HG02970 (cell line): ENCODE data around the gene KICS2.
A peak's percentile ranks its signal among the peaks of the same experiment; 100 is the strongest.
"Not testable (repeated sequence)": the region's sequence is repeated elsewhere in the genome, so short reads cannot be mapped to it uniquely, and the experiment has no call there.

Source experiments
- ATAC-seq: cut with Tn5 transposase; IDR thresholded peaks from one replicate; pipeline ENCODE4 v1.9.1; 2021; ENCODE audit warnings: mild to moderate bottlenecking, moderate library complexity, moderate number of reproducible peaks; ENCODE audit not compliant: unreplicated experiment, low FRiP score

The KICS2 gene

GRCh38 chr12:64218597-64218996 is 3.5 kb downstream of the KICS2 start:
- ATAC-seq = no peak

- not testable (repeated sequence) for ATAC-seq
Observed at GRCh38 chr12:64217643-64218042, 4.5 kb downstream of the KICS2 start.

- ATAC-seq = no peak
Observed at GRCh38 chr12:64216239-64216638, 5.9 kb downstream of the KICS2 start.

GRCh38 chr12:64212119-64212746 is 9.9 kb downstream of the KICS2 start:
- ATAC-seq = no peak

GRCh38 chr12:64207453-64207852 is 14.6 kb downstream of the KICS2 start:
- ATAC-seq = no peak

GRCh38 chr12:64205542-64205941 is 16.6 kb downstream of the KICS2 start:
- ATAC-seq = no peak

GRCh38 chr12:64203775-64204174 is 18.3 kb downstream of the KICS2 start:
- ATAC-seq = no peak

- no peak for ATAC-seq
Observed at GRCh38 chr12:64203036-64203435, 19.1 kb downstream of the KICS2 start.

- not testable (repeated sequence) for ATAC-seq
Observed at GRCh38 chr12:64195841-64196240, 26.3 kb downstream of the KICS2 start.

- ATAC-seq = no peak
Observed at GRCh38 chr12:64194333-64195149, 27.6 kb downstream of the KICS2 start.

GRCh38 chr12:64193931-64194330 is 28.2 kb downstream of the KICS2 start:
- ATAC-seq = no peak

- ATAC-seq = no peak
Observed at GRCh38 chr12:64192644-64193444, 29.3 kb downstream of the KICS2 start.

- ATAC-seq = no peak
Observed at GRCh38 chr12:64190140-64190539, 32.0 kb downstream of the KICS2 start.

- no peak for ATAC-seq
Observed at GRCh38 chr12:64189530-64189929, 32.6 kb downstream of the KICS2 start.

- no peak for ATAC-seq
Observed at GRCh38 chr12:64187794-64188193, 34.3 kb downstream of the KICS2 start.

- ATAC-seq = no peak
Observed at GRCh38 chr12:64187370-64187769, 34.7 kb downstream of the KICS2 start.

- ATAC-seq = peak; percentile 73
Observed at GRCh38 chr12:64186789-64187188, 35.3 kb downstream of the KICS2 start.

- ATAC-seq = no peak
Observed at GRCh38 chr12:64184216-64184615, 37.9 kb downstream of the KICS2 start.

- no peak for ATAC-seq
Observed at GRCh38 chr12:64181430-64182291, 40.4 kb downstream of the KICS2 start.

GRCh38 chr12:64180951-64181350 is 41.1 kb downstream of the KICS2 start:
- no peak for ATAC-seq
